Stimulated activated CD4-positive, alpha-beta T cell treated with anti-CD3 and anti-CD28 coated beads, Interleukin-12 subunit alpha, Interleukin-12 subunit beta, amount 100 ng/mL, for 24 hours (primary cell): ENCODE measurements around the gene GRK6.

Experiments used
- DNase-seq, 2 experiments: peaks; one replicate each; pipeline ENCODE4 v3.0.0-alpha.2; 2020; ENCODE audit warnings: low read depth in 2 of 2

Gene GRK6

DNA sequence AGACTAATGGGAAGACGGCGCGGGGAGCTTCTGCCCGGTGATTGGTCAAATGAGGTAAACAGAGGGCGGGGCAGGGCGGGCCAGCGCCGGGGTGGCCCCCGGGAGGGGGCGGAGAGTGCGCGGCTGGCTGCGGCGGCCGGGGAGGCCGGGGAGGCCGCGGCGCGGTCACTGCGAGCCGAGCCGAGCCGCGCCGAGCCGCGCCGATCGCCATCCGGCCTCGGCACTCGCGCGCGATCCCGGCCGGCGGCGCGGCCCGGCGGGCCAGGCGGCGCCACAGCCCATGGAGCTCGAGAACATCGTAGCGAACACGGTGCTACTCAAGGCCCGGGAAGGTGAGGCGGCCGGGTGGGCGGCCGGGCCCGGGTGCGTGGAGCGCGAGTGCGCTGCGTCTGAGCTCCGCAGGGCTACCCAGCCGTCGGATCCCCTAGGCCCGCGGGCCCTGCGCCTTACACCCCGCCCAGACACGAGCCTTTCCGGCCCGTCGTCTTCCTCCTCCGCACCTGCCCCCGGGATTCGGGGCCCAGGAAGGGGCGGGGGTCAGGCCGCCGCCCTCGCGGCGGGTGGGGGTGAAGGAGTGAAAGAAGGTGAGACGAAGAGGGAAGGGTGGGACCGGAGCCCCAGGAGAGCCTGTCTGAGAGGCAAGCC is at the start of gene GRK6:
TSS of gene GRK6 (plus strand) at position 111 of the 645 bp plus-strand sequence. CDS start at position 281, 170 bp downstream.
- DNase-seq, result peak in 1 of 2 experiments; percentile 58

DNA sequence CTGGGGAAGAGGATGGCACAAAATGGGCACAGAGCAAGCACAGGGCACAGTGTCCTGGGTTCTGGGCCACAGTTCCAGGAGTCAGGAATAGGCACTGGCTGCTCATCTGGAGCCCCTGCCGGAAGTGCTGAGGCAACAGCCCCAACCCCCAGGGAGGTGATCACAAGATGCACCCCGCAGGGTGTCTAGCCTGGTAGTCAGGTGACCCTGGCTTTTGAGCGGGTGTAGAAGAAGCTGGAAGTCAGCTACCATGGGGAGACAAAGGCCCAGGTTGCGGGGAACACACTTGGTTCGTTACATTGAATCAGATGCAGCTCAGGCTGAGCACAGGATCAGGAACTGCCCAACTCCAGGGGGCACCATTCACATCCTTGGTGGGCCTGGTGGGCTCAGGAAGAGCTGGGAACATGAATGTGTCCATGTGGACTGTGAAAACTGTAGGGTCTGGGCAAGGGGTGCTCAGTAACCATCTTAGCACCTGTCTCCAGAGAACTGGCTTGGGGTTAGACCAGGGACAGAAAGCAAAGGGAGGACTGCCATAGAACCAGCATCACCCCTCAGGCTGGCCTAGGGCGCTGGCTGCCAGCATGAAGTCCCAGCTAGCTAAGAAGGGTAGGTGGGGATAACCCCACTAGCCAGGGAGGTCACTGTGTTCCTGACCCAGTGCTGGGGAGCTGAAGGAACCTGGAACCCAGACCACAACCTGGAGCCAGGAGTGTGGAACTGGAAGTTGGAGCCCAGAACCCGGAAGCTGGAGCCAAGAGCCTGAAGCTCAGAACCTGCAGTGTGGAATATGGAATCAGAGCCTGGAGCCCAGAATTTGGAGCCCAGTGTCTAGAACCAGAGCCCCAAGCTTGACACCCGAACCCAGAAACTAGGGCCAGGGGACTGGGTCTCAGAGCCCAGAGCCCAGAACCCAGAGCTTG is 48.4 kb upstream of the GRK6 start:
- DNase-seq, result no peak

DNA sequence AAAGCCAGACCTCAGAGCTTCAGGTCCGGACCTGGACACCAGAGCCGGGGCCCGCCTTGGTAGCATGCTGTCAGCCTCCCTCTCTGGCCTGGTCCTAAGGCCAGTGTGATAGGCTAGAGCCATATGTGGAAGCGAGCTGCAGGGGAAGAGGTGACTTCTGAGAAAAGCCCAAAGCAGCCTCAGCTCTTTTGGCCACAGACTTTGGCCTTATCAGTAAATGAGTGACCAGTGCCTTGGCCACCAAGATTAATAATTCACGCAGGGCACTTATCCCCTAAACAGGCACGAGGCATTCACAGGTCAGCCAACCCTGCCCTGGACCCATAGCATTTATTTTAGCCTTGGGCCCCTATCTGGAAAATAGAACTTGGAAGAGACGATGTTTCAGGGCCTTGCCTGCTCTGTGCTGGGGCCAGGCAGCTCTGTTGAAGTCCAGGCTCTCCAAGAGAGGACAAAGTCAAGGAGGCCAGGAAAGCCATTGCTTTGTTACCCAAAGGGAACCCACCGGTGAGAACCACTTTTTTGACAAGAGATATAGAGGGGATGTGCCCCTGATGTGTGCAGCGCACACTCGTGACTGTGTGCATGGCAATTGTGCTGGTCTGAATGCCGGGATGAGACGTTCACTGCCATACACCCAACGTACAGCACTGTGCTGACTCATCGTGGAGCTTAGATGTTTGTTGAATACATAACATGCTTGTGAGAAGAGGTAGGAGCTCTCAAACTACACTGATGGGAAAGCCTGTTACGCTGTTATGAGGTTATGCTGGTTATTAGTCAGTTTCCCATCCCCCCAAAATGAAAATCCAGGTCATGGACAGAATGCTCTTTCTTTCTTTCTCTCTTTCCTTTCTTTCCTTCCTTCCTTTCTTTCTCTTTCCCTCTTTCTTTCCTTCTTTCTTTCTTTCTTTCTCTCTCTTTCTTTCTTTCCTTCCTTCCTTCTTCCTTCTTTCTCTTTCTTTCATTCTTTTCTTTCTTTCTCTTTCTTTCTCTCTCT is 47.3 kb upstream of the GRK6 start:
- no peak for DNase-seq

DNA sequence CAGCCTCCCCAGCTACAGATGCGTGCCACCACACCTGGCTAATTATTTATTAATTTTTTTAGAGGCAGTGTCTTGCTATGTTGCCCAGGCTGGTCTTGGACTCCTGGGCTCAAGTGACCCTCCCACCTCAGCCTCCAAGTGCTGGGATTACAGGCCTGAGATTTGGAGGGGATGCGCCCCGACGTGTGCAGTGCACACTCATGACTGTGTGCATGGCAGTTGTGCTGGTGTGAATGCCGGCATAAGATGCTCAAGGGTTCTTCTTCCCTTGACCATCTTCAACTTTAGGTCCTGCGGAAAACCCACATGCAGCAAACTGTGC is 45.7 kb upstream of the GRK6 start:
- DNase-seq, result no peak

DNA sequence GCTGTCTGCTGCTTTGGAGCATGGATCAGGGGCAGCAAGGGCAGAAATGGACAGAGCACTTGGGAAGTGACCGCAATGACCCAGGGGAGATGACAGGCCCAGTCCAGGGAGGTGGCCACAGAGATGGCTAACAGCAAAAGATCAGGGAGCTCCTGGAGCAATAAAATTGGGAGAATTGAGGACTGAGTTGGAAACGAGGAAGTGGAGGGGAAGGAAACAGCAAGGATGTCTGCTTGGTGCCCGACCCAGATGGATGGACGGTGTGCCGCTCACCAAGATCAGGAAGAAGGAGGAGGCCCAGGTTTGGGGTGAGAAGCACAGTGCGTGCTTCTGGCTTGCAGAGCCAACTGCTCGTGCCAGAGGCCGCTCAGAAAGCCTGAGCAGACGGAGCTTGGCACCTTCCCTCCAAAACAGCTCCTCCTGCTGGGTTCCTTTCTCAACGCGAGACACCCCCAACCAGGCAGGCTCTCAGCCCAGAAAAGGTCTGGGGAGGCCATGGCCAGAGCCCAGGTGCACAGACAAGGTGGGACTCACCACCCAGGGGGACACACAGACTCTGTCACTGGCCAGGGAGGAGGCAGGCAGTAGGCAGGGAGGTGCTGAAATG is 44.0 kb upstream of the GRK6 start:
- DNase-seq, result no peak

DNA sequence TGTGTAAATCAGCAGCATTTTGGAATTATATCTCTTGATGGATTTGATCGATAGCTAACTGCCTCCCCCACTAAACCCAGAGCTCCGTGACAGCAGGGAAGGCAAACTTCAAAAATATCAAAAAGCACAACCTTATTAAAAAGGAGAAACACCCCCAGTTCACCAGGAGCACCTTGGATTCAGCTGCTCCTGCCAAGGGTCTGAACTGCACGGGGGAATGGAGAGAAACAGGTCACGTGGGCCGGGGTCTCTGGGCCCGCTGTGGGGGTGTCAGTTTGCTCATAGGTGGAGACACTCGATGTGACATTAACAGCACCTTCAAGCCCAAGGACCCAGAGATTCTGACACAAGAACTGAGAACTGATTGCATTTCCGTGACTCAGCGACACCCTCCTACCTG is 43.3 kb upstream of the GRK6 start:
- no peak for DNase-seq

DNA sequence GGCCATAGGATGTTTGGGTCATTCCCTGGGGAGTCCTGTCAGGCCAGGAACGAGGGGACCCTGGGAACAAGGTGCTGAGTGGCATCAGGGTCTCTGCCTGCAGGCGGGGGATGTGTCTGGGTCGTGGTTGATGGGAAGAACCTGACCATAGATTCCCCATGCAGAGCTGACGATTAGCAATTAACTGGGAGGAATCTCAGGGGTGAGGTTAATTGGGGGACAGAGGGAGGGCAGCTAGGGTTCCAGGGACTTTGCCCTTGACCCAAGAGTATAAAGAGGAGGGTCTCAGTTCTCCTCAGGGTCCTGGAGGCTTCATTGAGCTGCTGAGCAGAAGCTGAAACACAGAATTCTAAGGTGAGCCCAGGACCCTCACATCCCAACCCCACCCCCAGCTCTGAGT is 42.3 kb upstream of the GRK6 start, which contains the start of gene SLC34A1:
TSS of gene SLC34A1 (plus strand) at position 301 of the 400 bp plus-strand sequence. CDS start 1,308 bp downstream, outside the sequence.
- no peak for DNase-seq

DNA sequence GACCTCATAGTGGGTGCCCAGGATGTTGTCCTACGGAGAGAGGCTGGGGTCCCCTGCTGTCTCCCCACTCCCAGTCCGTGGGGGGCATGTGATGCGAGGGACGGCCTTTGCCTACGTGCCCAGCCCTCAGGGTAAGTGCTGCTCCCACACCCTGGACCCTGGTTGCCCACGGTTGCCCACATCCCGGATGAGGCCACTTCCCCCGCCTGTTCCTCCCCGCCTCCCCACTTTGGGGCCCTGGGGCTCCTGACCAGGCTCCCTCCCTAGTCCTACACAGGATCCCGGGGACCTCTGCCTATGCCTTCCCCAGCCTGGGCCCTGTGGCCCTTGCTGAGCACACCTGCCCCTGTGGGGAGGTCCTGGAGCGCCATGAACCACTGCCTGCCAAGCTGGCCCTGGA is 40.8 kb upstream of the GRK6 start:
- DNase-seq, result no peak

DNA sequence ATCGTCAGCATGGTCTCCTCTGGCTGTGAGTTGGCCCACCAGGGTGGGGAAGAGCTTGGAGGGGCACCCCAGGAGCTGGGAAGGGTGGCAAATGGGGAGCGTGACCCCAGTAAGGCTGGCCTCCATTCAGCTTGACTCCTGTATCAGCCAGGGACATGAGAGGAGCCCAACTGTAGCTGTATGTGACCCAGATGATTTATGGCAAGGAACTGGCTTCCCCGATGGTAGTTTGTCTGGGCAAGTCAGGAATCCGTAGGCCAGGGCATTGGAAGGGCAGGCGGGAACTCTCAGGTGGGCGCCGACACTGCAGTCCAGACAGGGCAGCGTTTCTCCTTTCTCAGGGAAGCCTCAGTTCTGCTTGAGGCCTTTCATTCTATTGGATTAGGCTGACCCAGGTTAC is 39.9 kb upstream of the GRK6 start:
- DNase-seq, result no peak

DNA sequence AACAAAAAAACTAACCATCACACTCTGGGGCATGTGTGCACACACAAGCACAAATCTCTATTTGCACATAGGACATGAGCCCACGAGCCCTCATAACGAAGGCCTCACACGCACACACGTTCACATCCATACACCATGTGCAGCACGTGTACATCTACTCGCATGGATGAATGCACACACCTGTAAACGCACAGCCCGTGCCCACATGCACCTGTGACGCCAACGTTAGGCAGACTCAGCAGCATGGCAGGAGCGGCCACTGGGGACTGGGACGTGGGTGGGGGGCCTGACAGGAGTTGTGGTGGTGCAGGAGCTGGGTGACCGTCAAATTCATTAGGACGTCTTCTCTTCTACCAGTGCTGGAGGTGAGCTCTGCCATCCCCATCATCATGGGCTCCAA is 39.1 kb upstream of the GRK6 start:
- DNase-seq, result no peak

DNA sequence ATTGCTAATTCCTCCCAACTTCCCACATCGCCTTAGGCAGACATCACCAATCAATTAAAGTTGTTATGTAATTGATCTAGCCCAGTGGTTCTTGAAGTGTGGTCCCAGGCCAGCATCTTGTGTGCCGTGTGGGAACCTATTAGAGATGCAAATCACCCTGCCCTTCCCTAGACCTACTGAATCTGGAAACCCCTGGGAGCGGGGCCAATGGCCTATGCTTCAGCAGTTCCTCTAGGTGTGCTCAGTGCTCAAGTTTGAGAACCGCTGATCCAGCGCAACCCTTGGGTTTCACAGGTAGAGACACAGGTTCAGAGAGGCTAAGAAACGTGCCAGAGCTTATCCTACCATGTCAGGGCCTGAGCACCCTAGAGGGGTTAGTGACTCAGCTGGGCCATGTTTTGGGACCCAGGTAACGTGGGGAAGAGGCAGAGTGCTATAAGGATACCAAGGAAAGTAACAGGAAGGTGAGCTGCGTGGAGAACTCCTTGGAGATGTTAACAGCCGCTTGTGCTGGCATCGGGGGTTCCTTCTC is 37.9 kb upstream of the GRK6 start:
- DNase-seq, result no peak

DNA sequence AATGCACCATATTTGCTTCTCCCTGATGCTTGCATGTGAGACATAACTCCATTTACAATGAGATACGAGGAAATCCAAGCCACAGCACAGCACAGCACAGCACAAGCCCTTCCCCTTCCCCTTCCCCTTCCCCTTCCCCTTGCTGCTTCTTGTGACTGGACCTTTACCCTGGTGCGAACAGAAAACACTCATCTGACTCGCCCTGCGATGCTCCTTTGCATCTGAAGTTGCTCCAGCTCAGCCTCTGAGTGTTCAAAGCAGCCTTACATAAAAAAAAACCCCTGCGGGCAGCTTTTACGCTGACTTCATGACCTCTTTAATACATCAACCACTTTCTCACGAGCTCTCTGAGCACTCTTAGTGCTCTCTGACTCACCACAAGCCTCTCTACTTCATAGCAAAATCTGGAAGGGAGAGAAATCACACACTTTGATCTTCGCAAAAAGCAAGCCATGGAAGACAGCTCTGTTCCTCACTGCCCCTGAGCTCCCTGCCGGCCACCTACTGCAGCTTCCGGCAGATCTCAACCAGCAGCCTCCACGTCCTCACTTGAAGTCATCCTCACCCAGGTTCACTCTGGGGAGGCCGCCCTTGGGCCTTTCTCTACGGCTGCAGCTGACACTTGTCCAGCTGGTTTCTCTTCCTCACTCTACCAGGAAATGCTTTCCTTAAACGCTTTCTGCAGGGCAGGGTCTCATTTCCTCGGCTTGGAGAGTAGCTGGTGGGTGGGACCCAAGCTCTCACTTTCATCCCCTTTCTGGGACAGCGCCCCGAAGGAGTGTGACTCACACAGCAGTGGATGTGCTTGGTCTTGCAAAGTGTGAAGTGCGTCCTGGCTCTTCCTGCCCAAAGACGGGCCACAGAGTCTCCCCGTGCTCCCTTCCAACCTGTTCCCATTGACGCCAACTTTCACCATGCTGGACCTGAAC is 37.0 kb upstream of the GRK6 start:
- DNase-seq, result peak in 1 of 2 experiments; percentile 32

DNA sequence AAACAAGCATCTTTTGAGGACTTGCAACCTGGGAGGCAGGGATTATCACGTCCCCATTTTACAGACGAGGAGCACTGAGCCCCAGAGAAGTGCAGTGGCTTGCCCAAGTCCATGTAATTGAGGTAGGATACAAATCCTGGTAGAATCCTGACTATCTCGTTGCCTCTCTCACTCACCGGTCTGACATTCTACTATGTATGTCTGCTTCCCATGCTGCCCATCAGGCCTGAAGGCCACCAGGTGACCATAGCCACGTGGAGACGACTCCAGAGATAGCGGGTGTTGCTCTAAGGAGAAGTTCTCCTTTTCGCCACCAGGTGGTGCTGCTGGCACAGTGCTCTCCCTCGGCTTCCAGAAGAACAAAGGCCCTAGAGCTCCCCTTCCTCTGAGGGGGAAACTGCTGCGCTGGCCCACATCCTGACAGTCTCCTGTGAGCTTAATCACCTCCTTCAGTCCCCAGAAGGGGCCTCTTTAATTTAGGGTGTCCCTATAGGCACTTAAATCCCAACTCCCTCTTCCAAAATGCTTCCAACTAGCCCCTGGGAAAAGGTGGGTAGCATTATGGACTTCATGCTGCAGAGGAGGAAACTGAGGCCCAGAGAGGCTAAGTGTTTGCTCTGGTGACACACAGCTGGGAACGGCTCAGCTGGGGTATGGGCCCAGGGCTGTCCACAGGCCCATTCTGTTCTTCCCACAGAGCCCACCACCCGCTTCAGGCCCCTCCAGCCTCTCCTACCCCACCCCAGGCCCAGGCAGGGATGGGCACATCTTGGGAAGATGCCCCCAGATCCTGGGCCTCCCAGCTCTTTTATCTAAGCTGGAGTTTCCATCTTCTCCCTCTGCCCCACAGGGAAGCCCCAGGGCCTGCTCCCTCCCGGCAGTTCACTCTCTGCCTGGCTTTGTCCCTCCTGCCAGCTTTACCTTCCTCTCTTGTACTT is 35.8 kb upstream of the GRK6 start:
- DNase-seq, result peak; percentile 75 to 88

DNA sequence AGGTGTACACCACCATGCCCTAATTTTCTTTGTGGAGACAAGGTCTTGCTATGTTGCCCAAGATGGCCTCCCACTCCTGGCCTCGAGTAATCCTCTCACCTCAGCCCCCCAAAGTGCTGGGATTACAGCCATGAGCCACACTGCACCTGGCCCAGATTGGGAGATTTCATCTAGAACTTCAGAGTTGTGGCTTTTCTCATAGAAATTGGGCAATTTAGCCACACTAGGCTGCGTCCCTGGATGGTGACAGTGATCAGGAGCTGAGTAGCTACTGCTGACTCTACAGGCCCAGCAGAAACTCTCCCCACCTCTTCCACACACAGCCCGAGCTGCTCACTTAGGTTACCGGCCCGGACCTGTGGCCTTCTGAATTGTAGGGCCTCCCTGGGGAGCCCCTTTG is 33.7 kb upstream of the GRK6 start:
- DNase-seq, result no peak

DNA sequence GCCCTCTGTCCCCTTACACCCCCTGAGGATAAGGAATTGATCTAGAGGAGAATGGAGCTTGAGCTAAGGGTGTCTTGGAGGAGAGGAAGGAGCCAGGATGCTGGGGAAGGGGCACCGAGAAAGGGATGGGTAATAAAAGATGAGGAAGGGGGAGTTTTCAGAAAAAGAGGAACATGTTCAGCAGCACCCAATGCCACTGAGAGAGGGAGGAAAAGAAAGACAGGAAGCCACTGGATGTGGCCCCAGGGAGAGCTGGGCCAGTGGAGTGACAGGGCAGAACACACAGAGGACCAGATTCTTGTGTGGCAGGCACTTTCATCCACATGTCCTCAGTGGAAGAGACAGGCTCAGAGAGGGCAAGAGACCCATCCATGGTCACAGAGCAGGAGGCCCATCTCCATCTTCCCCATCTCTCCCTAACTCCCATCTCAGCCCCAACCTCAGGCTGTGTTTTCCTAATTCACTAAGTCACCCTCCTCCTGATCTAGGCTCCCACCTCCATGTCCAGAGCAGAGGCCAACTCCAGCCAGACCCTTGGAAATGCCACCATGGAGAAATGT is 33.2 kb upstream of the GRK6 start:
- DNase-seq, result no peak

DNA sequence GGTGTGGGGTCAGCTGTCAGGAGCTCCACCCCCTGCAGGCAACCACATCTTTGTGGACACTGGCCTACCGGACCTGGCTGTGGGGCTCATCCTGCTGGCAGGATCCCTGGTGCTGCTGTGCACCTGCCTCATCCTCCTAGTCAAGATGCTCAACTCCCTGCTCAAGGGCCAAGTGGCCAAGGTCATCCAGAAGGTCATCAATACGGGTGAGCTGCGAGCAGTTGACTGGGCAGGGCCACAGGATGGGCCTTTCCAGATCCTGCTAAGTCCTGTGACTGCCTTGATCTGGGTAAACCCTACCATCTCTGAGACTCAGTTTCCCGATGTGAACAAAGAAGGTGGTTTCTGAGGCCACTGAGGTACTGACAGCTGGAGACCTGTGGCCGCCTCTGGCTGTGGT is 32.5 kb upstream of the GRK6 start:
- DNase-seq, result no peak

DNA sequence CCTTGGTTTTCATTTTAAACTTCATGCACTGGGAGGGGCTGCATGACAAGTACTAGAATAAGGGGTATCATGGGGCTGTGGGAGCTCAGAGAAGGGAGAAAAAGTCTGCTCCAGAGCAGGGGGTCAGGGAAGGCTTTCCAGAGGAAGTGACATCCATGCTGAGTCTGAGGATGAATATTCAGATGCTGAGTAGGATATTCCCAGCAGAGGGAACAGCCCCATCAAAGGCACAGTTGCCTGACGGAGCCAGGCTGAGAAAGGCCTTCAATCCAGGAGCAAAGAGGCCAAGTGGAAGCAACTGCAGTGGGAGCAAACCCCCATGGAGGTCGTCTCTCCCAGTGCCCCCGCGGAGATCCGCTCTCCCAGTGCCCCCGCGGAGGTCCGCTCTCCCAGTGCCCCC is 30.4 kb upstream of the GRK6 start:
- DNase-seq, result no peak

DNA sequence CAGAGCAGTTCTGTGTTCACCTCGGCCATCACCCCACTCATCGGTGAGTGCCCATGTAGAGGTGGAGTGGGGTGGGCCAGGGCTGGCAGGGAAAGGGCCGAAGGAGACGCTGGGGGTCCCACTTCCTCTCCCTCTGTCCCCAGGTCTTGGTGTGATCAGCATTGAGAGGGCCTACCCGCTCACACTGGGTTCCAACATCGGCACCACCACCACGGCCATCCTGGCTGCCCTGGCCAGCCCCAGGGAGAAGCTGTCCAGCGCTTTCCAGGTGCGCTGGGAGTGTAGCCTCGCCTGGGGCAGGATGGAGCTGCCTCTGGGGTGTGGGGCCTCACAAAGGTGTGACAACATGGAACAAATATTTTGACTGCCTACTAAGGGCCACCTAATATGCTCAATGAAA is 29.7 kb upstream of the GRK6 start:
- no peak for DNase-seq
